CD1c-positive myeloid dendritic cell (primary cell): ENCODE results near the gene SFMBT2.

ENCODE experiments used
- DNase-seq: peaks from one replicate; pipeline ENCODE4 v3.0.0-alpha.2; 2016; ENCODE audit errors: extremely low spot score

SFMBT2 gene

DNA sequence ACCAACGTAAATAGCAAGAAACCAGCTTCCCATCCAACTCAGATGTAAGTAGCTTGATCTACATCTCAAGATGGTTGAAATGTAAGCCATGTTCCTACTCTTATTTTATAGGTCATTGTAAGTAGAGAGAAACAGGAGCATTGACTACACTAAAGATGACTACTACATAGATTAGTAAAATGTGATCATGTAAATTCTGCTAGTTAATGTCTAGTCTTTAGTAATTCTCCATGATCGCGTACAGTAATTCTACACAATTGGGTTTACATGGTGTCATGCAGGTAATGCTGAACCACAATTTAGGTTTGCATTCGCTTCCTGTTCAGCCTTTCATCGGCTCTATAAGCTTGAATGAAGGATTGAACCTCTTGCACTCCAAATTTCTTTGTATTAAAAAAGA is 14.9 kb upstream of the SFMBT2 start:
- no peak for DNase-seq

DNA sequence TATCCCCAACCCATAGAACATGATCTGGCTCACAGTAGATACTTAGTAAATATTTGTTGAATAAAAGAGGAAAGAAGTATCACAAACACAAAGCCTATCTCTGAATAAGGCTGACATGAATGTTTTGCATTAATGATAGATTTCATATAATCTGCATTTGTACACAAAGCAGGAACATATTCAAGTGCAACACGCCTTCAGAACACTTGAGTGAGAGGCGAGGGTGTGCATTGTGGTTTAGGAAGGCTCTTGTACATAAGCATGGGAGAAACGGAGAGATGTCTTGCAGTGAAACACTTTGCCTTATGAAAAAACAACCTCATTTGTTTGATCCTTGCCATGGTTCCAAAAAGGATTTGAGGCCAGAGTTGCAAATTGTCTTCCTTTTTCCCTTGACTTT is 14.1 kb upstream of the SFMBT2 start:
- DNase-seq: no peak

DNA sequence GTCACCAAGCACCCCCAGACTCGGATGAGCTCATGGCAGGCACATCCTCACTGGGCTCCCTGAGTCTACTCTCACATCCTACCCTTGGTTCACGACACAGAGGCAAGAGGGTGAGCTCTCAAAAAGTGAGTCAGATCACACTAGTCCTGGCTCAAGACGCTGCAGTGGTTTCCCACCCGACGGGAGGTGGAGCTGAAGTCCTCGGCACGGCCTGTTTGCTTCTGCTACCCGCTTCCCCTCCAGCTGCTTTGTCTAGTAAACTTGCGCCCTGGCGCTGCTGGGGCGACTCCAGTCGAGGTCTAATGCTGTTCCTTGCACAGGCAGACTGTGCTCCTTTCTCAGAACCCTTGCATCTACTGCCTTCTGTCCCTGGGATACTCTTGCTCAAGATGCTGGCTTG is 13.5 kb upstream of the SFMBT2 start:
- no peak for DNase-seq

DNA sequence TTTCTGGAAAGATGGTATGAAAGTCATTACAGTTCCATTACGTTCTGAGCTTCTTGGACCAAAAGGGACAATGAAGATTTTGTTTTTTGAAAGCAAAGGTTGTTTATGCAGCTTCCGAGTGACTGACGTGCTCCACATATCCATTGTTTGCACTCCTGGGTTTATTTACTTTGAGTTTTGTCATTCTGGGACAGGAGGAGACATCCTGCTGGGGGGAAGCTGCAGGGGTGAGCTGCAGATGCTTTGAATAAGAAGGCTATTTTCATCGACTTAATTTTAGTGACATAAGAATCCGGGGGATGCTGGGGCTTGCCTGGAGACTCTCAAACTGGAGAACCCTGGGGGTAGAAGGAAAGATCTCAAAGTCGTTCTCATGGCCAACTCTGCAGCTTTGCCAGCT is 12.7 kb upstream of the SFMBT2 start:
- DNase-seq: no peak

DNA sequence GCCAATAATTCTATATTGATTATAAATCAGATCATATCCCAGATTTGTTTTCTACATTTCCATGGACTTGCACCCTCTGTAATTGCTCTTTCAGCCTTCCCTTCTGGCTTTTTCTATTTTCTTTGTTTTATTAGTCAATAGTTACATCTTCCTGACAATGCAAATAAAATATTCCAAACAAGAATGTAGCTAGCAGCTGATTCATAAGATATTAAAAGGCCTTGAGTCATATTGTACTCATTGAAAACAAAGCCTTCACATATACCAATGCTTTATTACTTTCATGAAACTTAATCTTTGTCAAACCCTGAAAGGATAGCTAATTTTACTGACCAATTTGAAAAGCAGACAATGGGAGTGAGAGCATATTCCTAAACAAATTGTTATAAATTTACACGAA is 10.7 kb upstream of the SFMBT2 start:
- DNase-seq: no peak

DNA sequence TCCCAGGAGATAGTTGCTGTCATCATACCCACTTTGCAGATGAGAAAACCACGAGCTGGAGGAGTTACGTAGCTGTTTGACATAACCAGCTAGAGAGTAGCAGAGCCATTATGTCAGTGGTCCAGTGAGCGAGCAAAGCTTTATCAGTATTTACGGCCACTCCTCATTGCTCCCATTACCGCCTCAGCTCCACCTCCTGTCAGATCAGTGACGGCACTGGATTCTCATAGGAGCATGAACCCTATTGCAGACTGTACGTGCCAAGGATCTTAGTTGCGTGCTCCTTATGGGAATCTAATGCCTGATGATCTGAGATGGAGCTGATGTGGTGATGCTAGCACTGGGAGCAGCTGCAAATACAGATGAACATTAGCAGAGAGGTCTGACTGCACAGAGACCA is 9.2 kb upstream of the SFMBT2 start:
- DNase-seq: no peak

DNA sequence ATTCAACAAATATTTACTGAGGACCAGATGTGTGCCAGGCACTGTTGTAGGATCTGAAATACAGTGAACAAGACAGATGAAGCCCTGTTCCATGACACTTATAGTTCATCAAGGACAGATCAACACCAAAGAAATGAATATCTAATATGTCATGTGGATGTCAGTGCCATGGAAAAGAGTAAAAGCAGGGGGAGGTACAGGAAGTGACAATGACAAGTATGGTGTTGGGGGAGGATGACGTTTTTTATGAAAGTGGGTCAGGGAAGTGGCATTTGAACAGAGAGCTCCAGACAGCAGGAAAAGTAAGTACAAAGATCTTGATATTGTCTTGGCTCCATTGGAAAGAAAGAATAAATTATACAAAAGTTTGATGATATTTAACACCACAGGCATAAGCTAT is 7.0 kb upstream of the SFMBT2 start:
- peak; percentile 35 for DNase-seq

DNA sequence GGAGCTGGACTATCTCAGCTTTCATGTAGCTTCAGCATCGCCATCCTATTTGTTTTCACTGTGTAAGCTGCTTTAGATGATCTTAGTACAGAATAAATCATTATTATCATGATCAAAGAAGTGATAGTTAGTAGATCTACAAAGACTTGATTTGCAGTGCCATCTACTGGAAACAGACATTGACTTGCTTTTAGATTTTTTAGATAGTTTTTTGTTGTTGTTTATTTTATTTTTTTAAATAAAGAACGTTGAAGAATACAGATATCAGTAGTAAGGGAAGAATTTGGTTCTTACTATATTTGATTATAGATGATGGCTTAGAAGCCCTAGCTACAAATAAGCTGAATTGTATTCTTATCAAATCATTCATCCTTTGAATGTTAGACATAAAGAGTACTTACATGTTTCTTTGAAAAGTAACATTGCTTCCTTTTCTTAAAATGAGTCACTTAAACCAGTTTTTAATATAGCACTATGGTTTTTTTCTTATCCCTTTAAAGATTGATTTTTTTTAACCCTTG is 6.3 kb upstream of the SFMBT2 start:
- peak; percentile 64 for DNase-seq

DNA sequence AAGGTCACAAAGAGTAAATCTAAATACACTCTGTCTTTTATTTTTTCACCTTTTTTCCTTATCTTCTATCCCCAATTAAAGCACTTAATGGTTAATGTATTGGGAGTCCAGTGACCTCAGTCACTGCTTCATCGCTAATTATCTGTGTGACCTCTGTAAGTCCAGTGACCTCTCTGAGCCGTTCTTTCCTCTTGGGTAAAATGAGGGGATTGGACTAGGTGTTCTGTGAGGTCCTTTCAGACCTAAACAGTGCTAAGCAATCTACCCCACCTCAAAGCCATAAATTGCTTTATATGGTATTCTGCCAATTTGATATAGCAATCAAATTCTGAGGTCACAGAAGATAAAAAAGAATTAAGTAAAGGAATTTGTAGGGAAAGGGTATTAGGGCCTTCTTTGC is 3.9 kb upstream of the SFMBT2 start:
- DNase-seq: no peak

DNA sequence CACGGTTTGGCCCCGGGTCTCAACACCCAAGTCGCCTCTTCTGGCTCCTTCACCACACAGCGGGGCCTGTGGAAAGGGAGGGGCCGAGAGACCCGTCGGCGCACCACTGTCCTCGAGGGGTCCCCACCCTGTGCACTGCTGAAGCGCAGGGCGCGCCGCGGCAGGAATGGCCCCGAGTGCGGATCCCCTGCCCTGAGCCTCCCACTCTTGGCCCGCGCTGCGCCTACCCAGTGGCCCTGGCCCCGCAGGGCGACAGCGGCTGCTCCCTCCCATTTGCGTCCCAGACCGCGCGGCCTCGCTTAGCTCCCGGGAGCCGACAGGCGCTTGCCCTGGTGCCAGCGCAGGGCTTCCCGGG is 2.1 kb upstream of the SFMBT2 start:
- no peak for DNase-seq

DNA sequence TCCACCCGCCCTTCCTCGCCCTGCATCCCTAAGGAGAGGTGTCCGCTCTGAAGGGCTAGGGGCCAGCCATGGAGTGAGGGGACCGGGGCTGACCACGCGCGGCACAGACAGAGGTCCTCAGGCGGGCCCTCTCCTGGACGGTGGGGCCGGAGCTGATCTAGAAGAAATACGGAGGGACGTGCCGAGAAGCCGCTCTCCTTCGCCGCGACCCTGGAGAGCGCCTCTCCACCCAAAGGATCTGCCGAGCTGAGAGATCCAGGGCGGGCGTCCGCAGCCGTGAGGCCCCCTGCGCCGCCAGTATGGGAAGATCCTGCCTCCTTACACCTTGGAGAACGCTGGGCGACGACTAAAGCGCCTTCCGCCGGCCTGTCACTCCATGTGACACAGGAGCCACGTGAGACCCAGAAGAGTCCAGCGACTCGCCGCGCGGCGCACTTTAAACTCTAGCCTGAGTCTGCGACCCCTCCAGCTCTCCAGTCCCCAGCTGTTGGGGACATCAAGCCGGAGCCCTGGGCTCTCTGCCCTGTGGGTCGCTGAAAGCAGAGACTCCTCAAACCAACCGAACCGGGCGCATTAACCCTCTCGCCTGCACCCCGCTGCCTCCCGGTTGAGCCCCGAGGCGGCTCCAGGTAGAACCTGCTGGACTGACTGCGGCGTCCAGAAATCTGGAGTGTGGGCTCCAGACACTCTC is 1.5 kb upstream of the SFMBT2 start:
- peak; percentile 38 for DNase-seq

DNA sequence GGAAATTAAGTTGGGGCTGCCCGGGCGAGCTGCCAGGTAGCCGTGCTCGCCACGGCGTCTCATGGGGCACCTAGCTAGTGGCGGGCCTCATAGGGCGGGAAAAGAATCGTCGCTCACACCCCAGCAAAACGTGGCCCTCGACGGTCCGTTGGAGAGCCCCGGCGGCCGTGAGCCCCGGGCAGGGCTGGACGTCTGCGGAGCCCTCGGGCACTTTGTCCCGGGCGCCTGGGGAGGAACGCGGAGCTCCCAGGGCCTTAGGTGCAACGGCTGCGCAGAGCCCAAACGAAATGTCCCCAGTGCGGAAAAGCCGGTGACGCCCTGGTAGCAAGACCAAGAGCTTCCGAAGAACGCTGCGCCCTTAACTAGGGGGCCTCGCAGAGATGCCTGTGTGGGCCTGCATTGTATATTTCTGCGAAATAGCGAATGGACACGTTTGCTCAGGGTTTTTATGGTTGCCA is 866 bp upstream of the SFMBT2 start:
- DNase-seq: no peak

DNA sequence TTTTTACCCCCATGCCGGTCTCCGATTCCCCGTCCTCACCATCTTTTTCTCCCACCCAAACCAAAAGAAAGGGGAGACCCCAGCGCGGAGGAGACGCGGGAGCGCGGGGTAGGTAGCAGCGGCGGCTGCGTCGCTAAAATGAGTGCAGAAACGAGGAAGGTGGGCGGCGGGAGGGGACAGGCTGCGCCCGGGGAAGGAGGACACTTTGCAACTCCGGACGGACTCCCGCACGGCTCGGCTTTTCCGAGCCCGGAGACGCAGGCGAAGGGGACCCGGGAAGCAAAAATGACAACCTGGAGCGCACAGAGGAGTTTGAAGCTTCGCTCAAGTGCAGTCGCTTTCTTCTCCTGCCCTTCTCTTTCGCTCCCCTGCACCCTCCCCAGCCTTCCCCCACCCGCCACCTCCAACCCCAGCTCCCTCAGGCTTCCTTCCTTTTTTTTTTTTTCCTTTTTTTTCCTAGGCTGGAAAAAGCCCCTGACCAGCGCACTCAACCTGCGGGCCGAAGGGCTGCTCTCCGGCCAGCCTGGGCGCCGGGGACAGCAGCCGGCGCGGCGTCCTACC is 453 bp downstream of the SFMBT2 start:
- DNase-seq: peak; percentile 58

DNA sequence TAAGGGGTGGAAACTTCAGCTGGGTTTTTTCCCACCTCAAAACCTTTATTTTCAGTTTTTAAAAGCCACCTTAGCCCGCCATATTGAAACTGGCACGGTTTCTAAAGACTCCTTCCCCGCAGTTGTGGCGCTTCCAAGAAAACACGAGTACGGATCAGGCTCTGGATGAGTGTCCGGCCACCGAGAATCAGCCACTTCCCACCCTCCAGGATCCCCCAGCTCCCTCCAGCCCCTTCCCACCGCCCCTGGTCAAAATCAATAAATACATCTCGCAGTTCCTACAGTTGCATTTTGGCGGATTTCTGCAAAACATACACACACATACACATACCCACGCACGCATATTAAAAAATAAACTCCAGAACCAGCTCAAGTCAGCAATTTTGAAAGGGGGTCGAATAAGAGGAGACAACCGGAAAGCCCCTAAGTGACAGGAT is 1.1 kb downstream of the SFMBT2 start:
- DNase-seq: peak; percentile 23

DNA sequence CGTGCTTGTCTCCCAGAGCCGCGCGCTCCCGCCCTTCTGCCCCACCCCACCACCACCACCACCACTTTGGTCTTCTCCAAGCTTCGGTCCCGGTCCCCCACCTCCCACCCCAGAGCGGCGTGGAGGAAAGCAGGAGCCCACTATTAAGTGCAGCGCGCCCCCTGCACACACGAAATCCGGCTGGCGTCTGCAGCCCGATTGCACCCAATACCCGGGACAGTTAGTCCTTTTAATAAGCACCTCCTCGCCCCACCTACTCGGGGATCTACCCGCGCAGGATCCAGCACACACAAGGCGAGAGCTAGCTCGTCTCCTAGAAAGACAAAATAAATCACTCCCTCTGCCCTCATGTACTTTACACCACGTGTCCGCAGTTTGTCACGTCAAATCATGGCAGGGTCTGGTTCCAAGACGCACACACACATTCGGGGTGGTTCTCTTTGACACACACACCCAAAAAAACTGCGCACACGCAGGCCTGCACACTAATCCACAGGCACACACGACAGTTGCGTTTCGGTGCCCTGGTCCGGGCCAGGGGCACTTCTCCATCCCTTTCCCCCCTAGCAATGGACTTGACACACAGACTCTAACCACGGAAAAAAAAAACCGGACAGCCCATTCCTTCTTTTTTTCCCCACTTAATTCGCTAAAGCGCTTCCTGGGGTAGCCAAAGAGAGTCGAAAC is 1.6 kb downstream of the SFMBT2 start:
- DNase-seq: peak; percentile 44

DNA sequence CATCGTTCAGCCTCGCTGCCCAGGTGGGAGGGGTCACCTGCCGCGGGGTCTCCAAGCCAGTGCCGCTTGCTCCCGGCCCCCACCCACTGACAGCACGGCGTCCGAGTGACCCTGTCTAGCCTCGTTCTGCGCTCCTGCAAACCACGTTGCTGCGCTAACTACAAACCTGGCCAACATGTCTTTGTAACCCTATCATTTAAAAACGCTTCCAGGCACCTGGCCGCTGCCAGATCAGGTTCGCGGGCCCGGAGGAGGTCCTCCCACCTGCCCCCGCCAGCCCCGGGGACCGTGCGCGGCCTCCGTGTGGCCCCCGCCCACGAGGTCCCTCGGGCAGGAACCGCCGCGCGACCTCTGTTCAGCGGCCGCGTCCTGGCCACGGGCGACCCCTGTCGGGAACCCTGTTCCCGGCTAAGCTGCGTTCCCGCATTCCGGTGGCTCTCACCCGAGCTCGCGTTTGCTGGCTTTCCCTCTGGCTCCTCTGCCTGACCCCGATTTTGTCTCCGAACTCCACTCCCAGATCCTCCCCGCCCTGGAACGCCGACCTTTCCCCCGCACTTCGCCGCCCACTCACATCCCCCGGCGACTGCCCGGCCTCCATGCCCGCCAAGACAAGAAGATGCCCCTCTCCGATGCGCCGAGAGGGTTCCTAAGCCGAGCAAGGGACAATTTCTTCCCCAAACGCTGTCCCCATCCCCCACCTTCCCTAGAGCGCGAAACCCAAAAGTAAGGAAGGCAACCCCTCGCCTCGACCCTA is 2.4 kb downstream of the SFMBT2 start:
- DNase-seq: peak; percentile 61

DNA sequence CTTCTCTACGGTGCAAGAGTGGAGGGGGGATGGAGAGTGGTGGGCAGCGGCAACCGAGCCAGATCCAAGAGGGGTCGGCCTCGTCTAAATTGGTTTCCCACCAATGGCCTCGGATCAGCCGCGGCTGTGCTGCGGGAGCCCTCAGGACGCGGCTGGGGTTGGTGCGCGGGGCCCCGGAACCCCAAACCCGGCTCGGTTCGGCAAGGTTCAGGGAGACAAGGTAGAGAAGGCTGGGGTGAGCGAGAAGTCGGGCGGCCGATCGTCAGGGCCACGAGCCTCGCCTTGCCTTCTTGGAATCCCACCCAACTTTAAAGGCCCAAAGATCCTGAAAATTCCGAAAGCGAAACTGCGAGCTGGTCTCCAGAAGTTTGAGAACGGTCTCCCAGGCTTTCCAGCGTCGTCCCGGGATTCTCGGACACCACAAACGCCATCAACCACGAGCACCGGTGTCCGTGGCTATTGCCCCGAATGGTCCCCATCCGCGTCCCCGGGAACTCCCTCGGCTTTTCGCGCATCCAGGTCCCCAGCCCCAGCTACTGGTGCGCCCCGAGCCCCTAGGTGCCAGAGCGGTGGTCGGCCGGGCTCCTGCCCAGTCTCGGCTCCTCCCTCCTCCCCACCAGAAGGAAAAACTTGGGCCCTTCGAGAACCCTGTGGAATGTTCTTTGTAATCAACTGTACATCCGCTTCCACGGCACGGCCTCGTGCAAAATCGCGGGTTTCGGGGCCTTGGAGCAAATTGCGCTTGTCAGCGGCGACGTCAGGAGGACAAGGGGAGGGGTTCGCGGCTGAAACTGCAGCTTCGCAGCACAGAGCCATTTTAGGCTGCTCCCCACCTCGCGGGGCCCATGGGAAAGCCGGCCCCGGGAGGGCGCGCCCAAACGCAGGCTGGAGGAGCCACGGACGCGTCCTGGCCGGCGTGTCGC is 3.2 kb downstream of the SFMBT2 start:
- DNase-seq: peak; percentile 56

DNA sequence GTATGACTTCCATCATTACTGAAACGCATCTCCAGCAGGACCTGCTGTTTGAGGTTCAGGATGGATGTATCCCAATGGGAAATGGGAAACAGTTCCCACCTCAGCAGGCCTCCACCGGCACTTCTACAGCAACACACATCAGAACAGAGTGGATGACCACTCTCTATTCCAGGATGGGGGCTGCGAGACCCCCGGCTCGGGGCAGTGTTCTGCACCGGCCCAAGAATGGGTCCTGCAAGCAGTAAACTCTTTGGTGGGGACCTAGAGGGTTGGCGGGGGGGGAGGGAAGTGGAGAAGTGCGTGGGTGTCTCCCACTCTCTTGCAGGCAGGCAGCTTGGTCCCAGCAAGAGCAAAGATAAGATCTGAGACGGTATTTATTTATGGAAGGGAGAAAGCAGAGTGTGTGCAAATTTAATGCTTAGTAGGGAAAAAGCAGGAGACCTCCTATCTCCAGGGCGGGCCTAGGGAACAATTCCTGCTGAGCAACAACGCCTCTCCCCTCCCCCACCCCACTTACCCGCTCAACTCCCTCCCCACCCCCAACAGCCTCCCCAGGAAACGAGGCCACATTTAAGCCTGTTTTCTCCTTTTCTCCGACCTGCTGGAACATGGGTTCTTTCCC is 4.0 kb downstream of the SFMBT2 start:
- DNase-seq: no peak

DNA sequence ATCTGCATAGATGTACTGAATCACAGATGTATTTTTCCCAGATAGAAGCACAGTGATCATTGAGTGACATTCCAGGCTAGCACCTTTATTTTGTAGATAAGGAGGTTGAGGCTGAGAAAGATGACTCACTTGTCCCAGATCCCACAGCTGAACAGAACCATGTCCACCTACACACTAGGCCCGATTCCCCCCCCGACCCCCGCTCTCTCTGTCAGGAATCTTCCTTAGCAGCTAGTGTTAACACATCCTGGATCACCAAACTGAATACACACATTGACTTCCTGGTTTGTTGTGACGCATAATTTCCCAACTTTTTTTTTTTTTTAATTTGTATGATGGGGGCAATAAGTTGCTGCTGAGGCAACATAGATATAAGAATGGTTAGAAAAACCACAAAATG is 5.2 kb downstream of the SFMBT2 start:
- peak; percentile 44 for DNase-seq

DNA sequence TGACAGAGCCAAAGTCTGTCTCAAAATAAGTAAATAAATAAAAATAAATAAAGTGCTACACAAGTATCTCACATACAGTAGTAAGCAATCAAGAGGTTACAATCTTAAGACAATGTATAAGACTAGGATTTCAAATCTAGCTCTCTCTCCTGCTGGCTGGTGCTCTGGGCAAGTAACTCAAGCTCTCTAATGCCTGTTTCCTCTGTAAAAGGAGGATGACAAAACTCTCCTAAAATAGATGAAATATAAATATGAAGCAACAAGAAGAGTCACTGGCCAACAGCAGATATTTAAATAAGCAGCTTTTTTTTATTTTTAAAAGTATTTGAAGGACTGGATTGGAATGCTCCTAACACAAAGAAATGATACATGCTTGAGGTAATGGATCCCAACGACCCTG is 7.2 kb downstream of the SFMBT2 start:
- DNase-seq: no peak

DNA sequence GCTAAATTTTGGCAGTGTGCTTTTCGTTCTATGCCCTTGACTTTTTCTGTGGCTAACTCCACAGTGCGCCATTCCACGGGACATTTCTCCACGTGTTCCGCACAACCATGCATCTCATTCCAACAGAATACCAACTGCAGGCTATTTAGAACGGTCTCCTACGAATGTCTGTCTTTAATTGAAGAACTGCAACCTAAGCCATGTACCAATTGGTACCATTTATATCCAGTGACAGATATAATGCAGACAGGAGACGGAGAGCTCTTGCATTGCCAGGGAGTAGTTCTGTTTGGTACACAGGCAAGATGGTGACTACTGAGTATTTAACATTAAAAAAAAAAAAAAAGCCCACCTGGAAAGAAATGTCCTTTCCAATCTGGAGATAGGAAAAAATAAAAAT is 9.1 kb downstream of the SFMBT2 start:
- DNase-seq: no peak
